ENCODE measurements around the gene PCDHA5. TPM values are rescaled to one million over a fixed set of nuclear protein-coding genes. Genes with fewer than 3 reads are reported as not detected.

The PCDHA5 gene
- total RNA-seq, 4 donors from 2014 or later = 0.31 to 0.47 (median 0.46) TPM; not detected in 1

- ATAC-seq (ENCODE audit: low FRiP score) (no peak), DNase-seq (ENCODE audit: low spot score) (no peak)
- no peak for TF ChIP-seq CTCF (IDR thresholded peaks at IDR 0.05)
Measured at GRCh38 chr5:140862441-140863295, 41.3 kb downstream of the PCDHA5 start.

DNA sequence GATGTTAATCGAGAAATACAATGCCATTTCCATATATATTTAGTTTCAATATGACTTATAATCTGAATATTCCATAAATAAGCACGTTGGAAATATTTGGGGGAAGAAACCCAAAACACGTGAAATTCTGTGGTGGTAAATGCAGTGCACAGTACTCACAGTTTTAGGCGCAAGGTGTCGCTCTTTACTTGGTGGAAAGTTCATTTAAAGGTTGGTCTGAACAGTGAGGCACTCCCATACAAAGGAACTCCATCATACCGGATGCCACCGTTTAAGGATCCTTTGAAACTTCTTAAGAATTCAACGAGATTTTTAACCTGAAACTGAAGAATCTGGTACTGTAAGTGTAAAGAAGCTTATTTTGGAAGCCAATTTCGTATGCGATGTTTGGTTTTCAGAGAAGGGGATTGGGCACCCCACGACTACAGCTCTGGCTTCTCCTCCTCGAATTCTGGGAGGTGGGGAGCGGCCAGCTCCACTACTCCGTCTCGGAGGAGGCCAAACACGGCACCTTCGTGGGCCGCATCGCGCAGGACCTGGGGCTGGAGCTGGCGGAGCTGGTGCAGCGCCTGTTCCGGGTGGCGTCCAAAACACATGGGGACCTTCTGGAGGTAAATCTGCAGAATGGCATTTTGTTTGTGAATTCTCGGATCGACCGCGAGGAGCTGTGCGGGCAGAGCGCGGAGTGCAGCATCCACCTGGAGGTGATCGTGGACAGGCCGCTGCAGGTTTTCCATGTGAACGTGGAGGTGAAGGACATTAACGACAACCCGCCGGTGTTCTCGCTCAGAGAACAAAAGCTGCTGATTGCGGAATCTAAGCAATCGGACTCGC, 47.5 kb downstream of the PCDHA5 start, which contains the start of gene PCDHA11:
TSS of gene PCDHA11 (plus strand) at position 237 of the 834 bp plus-strand sequence. CDS start at position 384, 147 bp downstream.
- no peak for TF ChIP-seq CTCF (IDR thresholded peaks at IDR 0.05)
- DNase-seq (ENCODE audit: low spot score) (no peak), ATAC-seq (ENCODE audit: low FRiP score) (no peak)

GRCh38 chr5:140869555-140869886, 48.1 kb downstream of the PCDHA5 start:
- no peak for DNase-seq (ENCODE audit: low spot score)
- ATAC-seq (ENCODE audit: low FRiP score) = no peak
- no peak for TF ChIP-seq CTCF (IDR thresholded peaks at IDR 0.05)

GRCh38 chr5:140870221-140871201, 49.1 kb downstream of the PCDHA5 start:
- no peak for TF ChIP-seq CTCF (IDR thresholded peaks at IDR 0.05)
- DNase-seq (ENCODE audit: low spot score) (no peak), ATAC-seq (ENCODE audit: low FRiP score) (no peak)

Other genes with a start within 250 kb of the PCDHA5 start
- 100 to 1,000 TPM; 129 to 173 (median 158) TPM for gene CD14, start 188.4 kb upstream of the PCDHA5 start, total RNA-seq
- gene TMCO6, start 182.2 kb upstream of the PCDHA5 start, total RNA-seq = 10 to 100 TPM; 18.7 to 96.9 (median 29.8) TPM
- 10 to 100 TPM; 39.3 to 79.3 (median 62.2) TPM for gene NDUFA2, start 174.0 kb upstream of the PCDHA5 start, total RNA-seq
- 100 to 1,000 TPM in 2 of 4 donors, 10 to 100 TPM in 2; 76.0 to 129 (median 105) TPM for gene IK, start 173.8 kb upstream of the PCDHA5 start, total RNA-seq
- gene WDR55, start 156.7 kb upstream of the PCDHA5 start, total RNA-seq = 10 to 100 TPM; 21.2 to 29.9 (median 25.2) TPM
- 1 to 10 TPM in 2 of 4 donors, under 1 TPM in 2; 0.84 to 2.5 (median 1.3) TPM for gene DND1, start 148.0 kb upstream of the PCDHA5 start, total RNA-seq
- 10 to 100 TPM; 49.6 to 76.6 (median 58.8) TPM for gene HARS1, start 130.2 kb upstream of the PCDHA5 start, total RNA-seq
- gene HARS2, start 130.2 kb upstream of the PCDHA5 start, total RNA-seq = 10 to 100 TPM; 11.9 to 30.9 (median 20.6) TPM
- gene ZMAT2, start 121.2 kb upstream of the PCDHA5 start, total RNA-seq = 10 to 100 TPM; 38.3 to 49.6 (median 47.0) TPM
- gene PCDHA1, start 35.5 kb upstream of the PCDHA5 start, total RNA-seq = not detected
- gene PCDHA2, start 26.8 kb upstream of the PCDHA5 start, total RNA-seq = under 1 TPM in 3 of 4 donors, not detected in 1; 0.12 to 0.93 (median 0.47) TPM
- gene PCDHA3, start 20.6 kb upstream of the PCDHA5 start, total RNA-seq = 1 to 10 TPM in 1 of 4 donors, under 1 TPM in 3; 0.25 to 3.1 (median 0.56) TPM
- 1 to 10 TPM in 3 of 4 donors, under 1 TPM in 1; 0.60 to 1.5 (median 1.1) TPM for gene PCDHA4, start 14.5 kb upstream of the PCDHA5 start, total RNA-seq
- 1 to 10 TPM in 2 of 4 donors, under 1 TPM in 2; 0.12 to 1.5 (median 0.99) TPM for gene PCDHA6, start 6.3 kb downstream of the PCDHA5 start, total RNA-seq
- 1 to 10 TPM in 2 of 4 donors, under 1 TPM in 2; 0.12 to 1.4 (median 0.86) TPM for gene PCDHA7, start 12.7 kb downstream of the PCDHA5 start, total RNA-seq
- gene PCDHA8, start 19.6 kb downstream of the PCDHA5 start, total RNA-seq = under 1 TPM; 0.13 to 0.79 (median 0.35) TPM
- gene PCDHA9, start 26.8 kb downstream of the PCDHA5 start, total RNA-seq = under 1 TPM in 3 of 4 donors, not detected in 1; 0.44 to 0.79 (median 0.56) TPM
- 1 to 10 TPM in 2 of 4 donors, under 1 TPM in 2; 0.48 to 2.5 (median 1.5) TPM for gene PCDHA10, start 34.3 kb downstream of the PCDHA5 start, total RNA-seq
- gene PCDHA11, start 47.3 kb downstream of the PCDHA5 start, total RNA-seq = 1 to 10 TPM in 1 of 4 donors, under 1 TPM in 3; 0.16 to 1.2 (median 0.49) TPM
- 1 to 10 TPM in 2 of 4 donors, under 1 TPM in 2; 0.69 to 4.9 (median 1.1) TPM for gene PCDHA12, start 53.7 kb downstream of the PCDHA5 start, total RNA-seq
- gene PCDHA13, start 60.5 kb downstream of the PCDHA5 start, total RNA-seq = 1 to 10 TPM in 3 of 4 donors, under 1 TPM in 1; 0.96 to 1.4 (median 1.2) TPM
- gene PCDHAC1, start 104.7 kb downstream of the PCDHA5 start, total RNA-seq = 1 to 10 TPM in 2 of 4 donors, under 1 TPM in 2; 0.47 to 2.1 (median 0.87) TPM
- gene PCDHAC2, start 144.9 kb downstream of the PCDHA5 start, total RNA-seq = 10 to 100 TPM in 1 of 4 donors, 1 to 10 TPM in 3; 3.1 to 10.0 (median 3.8) TPM
- gene PCDHB1, start 229.8 kb downstream of the PCDHA5 start, total RNA-seq = under 1 TPM in 2 of 4 donors, not detected in 2; under 0.01 to 0.09 TPM